Ammon's horn (tissue), 1 donor: Measurements from ENCODE around the gene VSIG10.
"Not testable (repeated sequence)": the region's sequence is repeated elsewhere in the genome, so short reads cannot be mapped to it uniquely, and the experiment has no call there.

Experiments
- DNase-seq: peaks from one replicate; pipeline ENCODE4 v3.0.0-alpha.2; 2016; ENCODE audit warnings: low spot score

Gene VSIG10

GRCh38 chr12:118033323-118033722 lies 70.5 kb downstream of the VSIG10 start:
- DNase-seq = no peak

GRCh38 chr12:118032188-118032587 lies 71.6 kb downstream of the VSIG10 start:
- no peak for DNase-seq

GRCh38 chr12:118029166-118029565 lies 74.6 kb downstream of the VSIG10 start:
- DNase-seq = no peak

- DNase-seq = peak; percentile 46
Measured at GRCh38 chr12:118025168-118025567, 78.6 kb downstream of the VSIG10 start.

GRCh38 chr12:118023301-118023860 lies 80.4 kb downstream of the VSIG10 start:
- DNase-seq = peak; percentile 38

GRCh38 chr12:118022728-118023109 lies 81.1 kb downstream of the VSIG10 start:
- DNase-seq = no peak

- DNase-seq = not testable (repeated sequence)
Measured at GRCh38 chr12:118022097-118022727, 81.6 kb downstream of the VSIG10 start.

- DNase-seq = no peak
Measured at GRCh38 chr12:118020036-118020435, 83.8 kb downstream of the VSIG10 start.

GRCh38 chr12:118017926-118018325 lies 85.9 kb downstream of the VSIG10 start:
- no peak for DNase-seq

GRCh38 chr12:118016424-118017264 lies 87.2 kb downstream of the VSIG10 start, which contains the start of gene RFC5:
Gene RFC5 (plus strand): TSS chr12:118016703. CDS start chr12:118016828, 125 bp downstream.
- DNase-seq = peak; percentile 99

GRCh38 chr12:118015944-118016343 lies 87.9 kb downstream of the VSIG10 start:
- no peak for DNase-seq

- DNase-seq = no peak
Measured at GRCh38 chr12:118015306-118015705, 88.5 kb downstream of the VSIG10 start.
